GM19035 (cell line): Measurements from ENCODE around the gene ZWILCH.
"Not testable (repeated sequence)": the region's sequence is repeated elsewhere in the genome, so short reads cannot be mapped to it uniquely, and the experiment has no call there.

Experiments used
- ATAC-seq: cut with Tn5 transposase; IDR thresholded peaks from one replicate; pipeline ENCODE4 v1.9.1; 2021; ENCODE audit not compliant: unreplicated experiment

The ZWILCH gene

DNA sequence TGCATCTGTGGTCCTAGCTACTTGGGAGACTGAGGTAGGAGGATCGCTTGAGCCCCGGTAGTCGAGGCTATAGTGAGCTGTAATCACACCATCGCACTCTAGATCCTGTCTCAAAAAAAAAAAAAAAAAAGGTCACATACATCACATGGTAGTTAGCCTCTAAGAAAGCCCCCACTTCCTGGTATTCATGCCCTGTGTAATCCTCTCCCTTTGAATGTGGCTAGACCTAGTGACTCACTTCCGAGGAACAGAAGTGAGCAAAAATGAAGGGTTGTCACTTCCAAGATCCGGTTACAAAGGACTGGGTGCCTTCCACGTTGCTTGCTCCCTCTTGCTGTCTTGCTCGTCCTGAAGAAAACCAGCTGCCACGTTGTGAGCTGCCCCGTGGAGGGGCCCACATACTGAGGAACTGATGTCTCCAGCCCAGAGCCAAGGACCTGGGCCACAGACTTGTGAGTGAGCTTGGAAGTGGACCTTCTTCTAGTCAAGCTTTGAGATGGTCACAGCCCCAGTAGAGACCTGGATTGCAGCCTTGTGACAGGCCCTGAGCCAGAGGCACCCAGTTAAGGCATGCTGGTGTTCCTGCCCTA lies 73.3 kb downstream of the ZWILCH start:
- ATAC-seq = no peak

- ATAC-seq = no peak
Measured at GRCh38 chr15:66580643-66581042, 75.5 kb downstream of the ZWILCH start.

DNA sequence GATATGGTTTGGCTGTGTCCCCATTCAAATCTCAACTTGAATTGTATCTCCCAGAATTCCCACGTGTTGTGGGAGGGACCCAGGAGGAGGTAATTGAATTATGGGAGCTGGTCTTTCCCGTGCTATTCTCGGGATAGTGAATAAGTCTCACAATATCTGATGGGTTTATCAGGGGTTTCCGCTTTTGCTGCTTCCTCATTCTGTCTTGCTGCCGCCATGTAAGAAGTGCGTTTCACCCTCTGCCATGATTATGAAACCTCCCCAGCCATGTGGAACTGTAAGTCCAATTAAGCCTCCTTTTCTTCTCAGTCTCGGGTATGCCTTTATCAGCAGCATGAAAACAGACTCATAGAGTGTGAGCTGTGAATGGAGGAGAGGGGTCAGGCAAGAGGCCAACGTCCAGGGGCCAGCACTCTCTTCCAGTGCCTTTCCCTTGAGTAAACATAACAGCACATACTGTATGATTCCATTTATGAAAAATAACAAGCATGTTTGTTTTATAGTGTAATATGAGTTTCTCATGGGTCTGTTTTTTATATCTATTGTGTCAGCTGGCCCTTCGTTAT lies 76.9 kb downstream of the ZWILCH start:
- ATAC-seq = no peak

DNA sequence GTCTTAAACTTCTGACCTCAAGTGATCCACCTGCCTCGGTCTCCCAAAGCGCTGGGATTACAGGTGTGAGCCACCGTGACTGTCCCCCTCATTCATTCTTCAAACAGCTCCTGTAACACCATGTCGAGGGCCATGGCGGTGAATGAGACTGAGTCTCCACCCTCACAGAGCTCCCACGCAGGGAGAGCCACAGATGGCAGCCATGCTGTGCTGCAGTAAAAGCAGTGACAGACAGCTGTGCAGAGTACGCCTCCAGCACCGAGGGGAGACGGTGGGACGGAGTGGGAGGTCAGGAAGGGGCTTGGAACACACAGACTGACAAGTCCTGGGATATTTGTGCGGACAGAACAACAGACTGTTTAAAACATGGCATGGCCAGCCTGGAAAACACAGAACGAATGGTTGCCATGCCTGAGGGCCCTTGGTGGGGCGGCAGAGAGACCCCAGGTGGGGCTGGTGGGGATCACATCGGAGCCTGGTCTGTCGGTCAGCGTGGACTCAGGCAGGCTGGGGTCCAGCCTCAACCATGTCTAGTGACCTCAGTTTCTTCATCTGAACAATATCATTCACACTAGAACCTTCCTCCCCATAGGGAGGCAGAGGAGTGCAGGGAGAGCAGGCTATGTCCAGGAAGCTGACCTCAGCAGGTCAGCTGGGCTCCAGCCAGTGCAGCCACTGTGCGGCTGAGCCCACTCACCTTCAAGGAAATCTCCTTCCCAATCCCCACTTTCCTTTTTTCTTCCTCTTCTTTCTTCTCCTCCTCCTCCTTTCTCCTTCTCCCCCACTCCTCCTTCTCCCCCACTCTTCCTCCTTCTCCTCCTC lies 81.2 kb downstream of the ZWILCH start:
- no peak for ATAC-seq

GRCh38 chr15:66587020-66587419 lies 81.9 kb downstream of the ZWILCH start:
- no peak for ATAC-seq

DNA sequence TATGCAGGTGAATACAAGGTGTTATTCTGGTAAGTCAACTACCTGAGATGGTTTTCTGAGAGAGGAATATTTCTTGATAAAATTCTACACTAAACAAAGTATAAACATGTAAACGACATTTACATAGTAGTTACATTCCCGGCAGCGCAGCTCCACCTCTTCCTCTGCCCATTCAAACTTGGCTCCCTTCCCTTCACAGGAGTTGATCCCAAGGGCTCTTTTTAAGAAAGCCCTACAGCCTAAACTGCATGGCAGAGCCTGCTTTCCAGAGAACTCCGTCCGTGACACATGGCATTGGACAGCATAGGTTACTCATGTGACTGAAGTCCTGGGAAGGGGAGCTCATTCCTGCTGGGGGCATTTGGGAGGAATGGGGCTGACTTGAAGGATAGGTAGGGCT lies 82.6 kb downstream of the ZWILCH start:
- no peak for ATAC-seq

GRCh38 chr15:66588537-66588936 lies 83.4 kb downstream of the ZWILCH start:
- no peak for ATAC-seq

DNA sequence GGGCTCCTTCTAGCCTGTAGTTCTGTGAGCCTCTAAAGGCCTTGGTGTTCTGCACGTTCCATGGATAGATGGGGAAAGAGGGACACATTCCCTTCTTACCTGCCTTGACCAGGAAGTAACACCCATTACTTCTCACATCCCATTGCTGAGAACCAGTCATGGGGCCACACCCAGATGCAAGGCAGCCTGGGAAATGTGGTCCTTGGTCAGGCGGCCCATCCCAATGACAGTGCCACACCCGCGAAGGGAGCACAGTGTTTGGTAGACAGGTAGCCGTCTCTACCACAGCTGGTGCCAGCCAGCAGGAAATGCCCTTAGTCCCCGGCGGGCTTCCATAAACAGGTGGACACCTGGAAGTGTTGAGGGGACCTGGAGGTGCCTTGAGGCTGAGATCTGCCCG lies 83.8 kb downstream of the ZWILCH start:
- no peak for ATAC-seq

DNA sequence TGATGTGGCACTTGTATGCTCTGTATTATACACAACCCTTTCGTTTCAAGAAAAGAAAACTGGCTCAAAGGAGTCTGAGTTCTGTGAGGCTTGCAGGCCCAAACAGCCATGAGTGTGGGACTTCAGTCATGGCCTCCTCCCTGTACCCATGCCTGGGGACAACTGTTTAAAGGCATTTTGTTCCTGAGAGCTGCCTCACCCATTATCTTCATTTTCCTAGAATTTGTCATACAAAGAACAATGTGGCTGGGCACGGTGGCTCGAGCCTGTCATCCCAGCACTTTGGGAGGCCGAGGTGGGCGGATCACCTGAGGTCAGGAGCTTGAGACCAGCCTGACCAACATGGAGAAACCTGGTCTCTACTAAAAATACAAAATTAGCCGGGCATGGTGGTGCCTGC lies 84.3 kb downstream of the ZWILCH start:
- not testable (repeated sequence) for ATAC-seq

DNA sequence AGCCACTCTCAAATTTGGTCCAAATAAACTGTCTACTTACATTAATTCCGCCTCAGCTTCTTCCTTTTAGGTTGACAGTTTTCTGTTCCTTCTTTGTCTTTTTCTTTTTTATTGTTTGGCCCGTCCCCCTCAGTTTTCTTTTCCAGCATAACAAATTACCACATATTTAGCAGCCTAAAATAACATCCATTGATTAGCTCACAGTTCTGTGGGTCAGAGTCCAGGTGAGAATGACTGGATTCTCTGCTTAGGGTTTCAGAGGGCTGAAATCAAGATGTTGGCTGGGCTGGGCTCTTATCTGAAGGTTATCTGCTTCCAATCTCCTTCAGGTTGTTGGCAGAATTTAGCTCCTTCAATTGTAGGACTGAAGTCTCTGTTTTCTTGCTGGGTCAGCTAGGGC lies 85.3 kb downstream of the ZWILCH start:
- no peak for ATAC-seq

GRCh38 chr15:66591322-66591862 lies 86.3 kb downstream of the ZWILCH start:
- no peak for ATAC-seq

DNA sequence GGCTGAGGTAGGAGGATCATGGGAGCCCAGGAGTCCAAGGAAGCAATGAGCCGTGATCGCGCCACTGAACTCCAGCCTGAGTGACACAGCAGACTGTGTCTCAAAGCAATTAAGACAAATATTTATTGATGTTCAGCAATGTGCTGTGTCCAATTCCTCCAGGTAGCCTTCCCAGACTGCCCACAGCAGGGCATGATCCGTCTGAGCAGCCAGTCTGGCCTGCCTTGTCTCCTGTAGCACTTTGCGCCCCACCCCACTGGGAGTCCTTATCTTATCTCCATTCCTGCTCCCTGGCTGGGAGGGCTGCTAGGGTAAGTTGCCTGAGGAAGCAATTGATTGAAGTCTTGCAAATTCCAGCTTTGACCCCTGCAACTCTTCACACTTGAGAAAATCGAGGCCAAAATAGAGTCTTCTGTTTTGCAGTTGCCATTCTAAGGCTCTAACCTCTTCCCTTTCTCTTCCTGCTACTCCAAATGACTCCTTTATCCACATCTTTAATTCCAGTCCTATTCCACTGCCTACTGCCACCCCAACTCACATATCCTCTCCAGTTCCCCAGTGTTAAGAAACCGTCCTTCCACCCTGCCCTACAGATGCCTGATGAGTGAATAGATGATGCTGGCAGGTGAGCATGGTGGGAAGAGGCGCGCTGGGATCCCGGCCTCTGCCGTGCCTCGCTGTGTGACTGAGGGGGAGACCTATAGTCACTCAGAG lies 87.5 kb downstream of the ZWILCH start:
- ATAC-seq = no peak

DNA sequence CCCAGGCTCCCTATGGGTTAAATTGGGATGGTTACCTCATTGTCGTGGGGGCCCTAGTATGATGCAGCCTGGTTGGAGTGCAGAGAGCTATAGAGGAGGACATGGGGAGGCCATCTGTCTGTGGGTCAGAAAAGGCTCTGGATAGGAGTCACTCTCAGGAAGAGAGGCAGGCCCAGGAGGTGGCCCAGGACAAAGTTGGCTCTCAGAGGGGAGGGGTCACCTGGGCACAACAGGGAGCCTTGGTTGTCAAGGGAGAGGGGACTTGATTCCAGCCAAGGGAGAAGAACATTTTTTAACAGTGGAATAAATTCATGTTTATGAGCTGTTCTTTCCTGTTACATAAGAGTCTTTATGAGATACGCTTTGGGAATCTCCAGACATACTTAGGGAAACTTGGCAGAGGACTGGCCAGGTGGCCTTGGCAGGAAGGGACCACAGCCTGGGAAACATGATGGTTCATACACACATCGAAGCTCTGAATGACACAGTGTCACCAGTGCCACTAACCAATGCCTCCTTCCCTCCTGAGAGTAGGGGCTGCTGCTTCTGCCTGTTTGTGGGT lies 88.2 kb downstream of the ZWILCH start:
- no peak for ATAC-seq

- no peak for ATAC-seq
Measured at GRCh38 chr15:66594344-66594743, 89.2 kb downstream of the ZWILCH start.

DNA sequence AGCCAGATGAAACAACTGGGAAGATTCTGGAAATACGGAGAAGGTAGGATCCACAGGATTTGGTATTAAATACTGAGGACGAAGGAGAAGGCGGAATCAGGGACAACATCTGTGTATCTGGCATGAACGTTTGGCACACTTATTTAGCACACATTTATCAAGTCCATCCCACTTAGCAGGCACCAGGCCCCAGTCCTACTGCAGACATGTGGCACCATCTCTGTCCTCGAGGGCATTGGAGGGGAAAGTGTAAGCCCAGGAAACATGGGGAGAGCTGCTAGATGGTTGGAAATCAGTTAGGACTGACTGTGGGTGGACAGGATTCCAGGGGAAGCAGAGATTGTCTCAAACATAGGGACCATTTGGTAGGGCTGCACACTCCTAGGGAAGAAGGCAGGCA lies 89.7 kb downstream of the ZWILCH start:
- ATAC-seq = no peak

- no peak for ATAC-seq
Measured at GRCh38 chr15:66595332-66595731, 90.2 kb downstream of the ZWILCH start.

GRCh38 chr15:66595931-66596545 lies 90.9 kb downstream of the ZWILCH start:
- no peak for ATAC-seq

DNA sequence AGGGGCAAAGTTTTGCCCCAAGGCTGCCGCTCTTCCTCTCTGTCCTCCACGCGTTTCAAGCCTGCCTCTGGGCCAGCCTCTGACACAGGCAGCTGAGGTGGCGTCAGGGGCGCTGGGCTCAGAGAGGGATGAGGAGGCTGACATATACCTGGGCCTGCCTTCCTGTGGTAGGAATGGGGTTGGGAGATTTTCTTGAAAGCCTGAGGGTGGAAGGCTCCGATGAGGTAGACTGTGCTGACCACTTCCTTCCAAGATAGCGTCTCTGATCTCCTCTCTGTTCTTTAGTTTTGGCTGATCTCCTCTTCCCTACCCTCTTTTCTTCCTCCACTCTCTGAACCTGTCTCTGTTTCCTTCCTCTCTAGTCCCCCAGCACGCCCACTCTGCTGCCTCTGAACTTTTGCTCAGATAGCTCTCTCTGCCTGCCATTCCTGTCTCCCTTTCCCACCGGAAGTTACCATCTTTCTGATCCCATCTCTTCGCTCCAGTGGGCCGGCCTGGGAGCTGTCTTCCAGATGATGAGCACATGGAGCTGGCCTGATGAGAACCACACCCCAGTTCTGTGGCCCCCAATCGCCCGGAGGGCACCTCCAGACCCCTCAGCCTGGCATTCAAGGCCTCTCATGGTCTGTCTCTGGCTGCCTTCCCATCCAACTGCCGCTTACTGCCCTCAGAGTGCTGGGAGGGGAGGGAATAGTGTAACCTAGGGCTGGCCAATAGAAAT lies 93.1 kb downstream of the ZWILCH start:
- no peak for ATAC-seq
